Gastrocnemius medialis (tissue), 4 donors: ENCODE data around the gene SLC34A3. TPM values are rescaled to one million over a fixed set of nuclear protein-coding genes. Genes with fewer than 3 reads are reported as not detected.
"Not testable (repeated sequence)": the region's sequence is repeated elsewhere in the genome, so short reads cannot be mapped to it uniquely, and the experiment has no call there.

Source experiments
- ATAC-seq, 2 donors: fragments of 150-250 bp; one replicate each; pipeline ENCODE4 v1.9.1; 2016
- DNase-seq, 2 donors: peaks; one replicate each; pipeline ENCODE4 v3.0.0-alpha.2; 2019
- H3K27ac ChIP-seq, 4 donors: fragments of 200-600 bp; sonication (generic); 1 replicate in 1 of 4; 2 replicates in 3 of 4; pipeline ENCODE4 v1.5.1; 2016 to 2018; ENCODE audit warnings: mild to moderate bottlenecking in 2 of 4, moderate library complexity in 1 of 4
- H3K27me3 ChIP-seq, 3 donors: fragments of 200-600 bp; sonication (generic) in 2 of 3; 1 replicate in 1 of 3; 2 replicates in 2 of 3; pipeline versions ENCODE4 v1.5.1 to v1.6.0; 2016 to 2019; ENCODE audit warnings: mild to moderate bottlenecking in 1 of 3, moderate library complexity in 1 of 3
- H3K36me3 ChIP-seq, 2 donors: fragments of 200-600 bp; sonication (generic) in 1 of 2; one replicate each; pipeline ENCODE4 v1.5.1; 2017 to 2018
- H3K4me1 ChIP-seq, 2 donors: fragments of 200-600 bp; sonication (generic) in 1 of 2; one replicate each; pipeline ENCODE4 v1.5.1; 2016 to 2017; ENCODE audit warnings: mild to moderate bottlenecking in 2 of 2
- H3K4me3 ChIP-seq, 4 donors: fragments of 200-600 bp; sonication (generic) in 3 of 4; 1 replicate in 1 of 4; 2 replicates in 3 of 4; pipeline ENCODE4 v1.5.1; 2016 to 2019; ENCODE audit warnings: mild to moderate bottlenecking in 2 of 4
- H3K9me3 ChIP-seq, 3 donors: fragments of 200-600 bp; sonication (generic) in 2 of 3; 1 replicate in 1 of 3; 2 replicates in 2 of 3; pipeline ENCODE4 v1.5.1; 2016 to 2019
- CTCF ChIP-seq, 5 experiments: fragments of 450-650 bp in 3 of 5; fragments of 200-600 bp in 2 of 5; sonication (generic) in 2 of 5; IDR thresholded peaks in 4 of 5; conservative IDR thresholded peaks in 1 of 5; 1 replicate in 4 of 5; 2 replicates in 1 of 5; pipeline ENCODE4 v1.5.1; 2016 to 2019; ENCODE audit warnings: antibody characterized with exemption in 5 of 5, mild to moderate bottlenecking in 3 of 5, moderate library complexity in 3 of 5
- POLR2A ChIP-seq, 2 donors: fragments of 450-650 bp; IDR thresholded peaks; one replicate each; pipeline ENCODE4 v1.6.1; 2017; ENCODE audit warnings: antibody characterized with exemption in 2 of 2, mild to moderate bottlenecking in 2 of 2, moderate library complexity in 2 of 2
- in situ Hi-C, 4 donors: fragments of 200-750 bp; cut with MboI; loops; one replicate each; pipeline versions ENCODE4 v1.15.0 to v1.8.0; 2017; ENCODE audit warnings: low sequenced_read_pairs in 4 of 4
- intact Hi-C: fragments of 100-400 bp; cut with DNase I; formaldehyde crosslinking; loops from one replicate; pipeline ENCODE4 v1.15.1; 2023; ENCODE audit warnings: low total_unique reads
- total RNA-seq, 4 donors: library from RNA; depleted of rRNA; stranded (reverse); fragments of >200 nt; gene quantifications; one replicate each; pipeline versions ENCODE4 v1.1.0 to v1.2.3, GENCODE V29; 2016

The SLC34A3 gene
- total RNA-seq, 4 donors from 2014 or later: not detected

GRCh38 chr9:137262173-137262908 lies 31.6 kb downstream of the SLC34A3 start:
- intact Hi-C loops: loop anchor here (2.0 kb wide), 1 partner anchor 26 kb away; no protein-coding TSS in a partner anchor
- peak overlapping the region in 2 of 4 donors; percentile 25 to 26 for H3K27ac ChIP-seq
- in situ Hi-C loops, H3K4me1 ChIP-seq, DNase-seq, H3K27me3 ChIP-seq, H3K4me3 ChIP-seq, ATAC-seq, H3K9me3 ChIP-seq: not testable (repeated sequence)
- H3K36me3 ChIP-seq: peaks cover 0 to 47% of the 10 kb centered on the region in 2 donors
- peak; percentile 45 to 67 (median 53) for TF ChIP-seq CTCF (IDR thresholded peaks at IDR 0.05 in 4 of 5, conservative IDR thresholded peaks at IDR 0.05 in 1 of 5)

- no peak overlapping the region for H3K4me3 ChIP-seq
- DNase-seq (no peak), ATAC-seq (no peak)
- no peaks in the 10 kb centered on the region for H3K27me3 ChIP-seq
- no peak overlapping the region for H3K27ac ChIP-seq
- peaks cover 4 to 8% of the 10 kb centered on the region in 2 donors for H3K4me1 ChIP-seq
- in situ Hi-C loops (no loop called here), intact Hi-C loops (loop anchor here (2.0 kb wide), 1 partner anchor 26 kb away; no protein-coding TSS in a partner anchor)
- TF ChIP-seq CTCF (IDR thresholded peaks at IDR 0.05 in 4 of 5, conservative IDR thresholded peaks at IDR 0.05 in 1 of 5): no peak
- no peak for TF ChIP-seq POLR2A (IDR thresholded peaks at IDR 0.05)
- peaks cover 0 to 44% of the 10 kb centered on the region in 2 donors for H3K36me3 ChIP-seq
- no peaks in the 10 kb centered on the region for H3K9me3 ChIP-seq
Observed at GRCh38 chr9:137262909-137263285, 32.2 kb downstream of the SLC34A3 start.

GRCh38 chr9:137263506-137263905 lies 32.8 kb downstream of the SLC34A3 start:
- in situ Hi-C loops: no loop called here
- Histone ChIP-seq H3K4me3 (no peak overlapping the region), H3K36me3 (peaks cover 0 to 39% of the 10 kb centered on the region in 2 donors), H3K27me3 (no peaks in the 10 kb centered on the region), H3K27ac (no peak overlapping the region), H3K4me1 (peaks cover 11 to 14% of the 10 kb centered on the region in 2 donors), H3K9me3 (no peaks in the 10 kb centered on the region)
- ATAC-seq: no peak
- intact Hi-C loops: loop anchor here (2.0 kb wide), 1 partner anchor 27 kb away; no protein-coding TSS in a partner anchor
- TF ChIP-seq CTCF (IDR thresholded peaks at IDR 0.05 in 4 of 5, conservative IDR thresholded peaks at IDR 0.05 in 1 of 5) (no peak), POLR2A (IDR thresholded peaks at IDR 0.05) (no peak)
- no peak for DNase-seq

GRCh38 chr9:137264067-137264466 lies 33.4 kb downstream of the SLC34A3 start:
- peaks cover 15 to 19% of the 10 kb centered on the region in 2 donors for H3K4me1 ChIP-seq
- ATAC-seq (no peak), DNase-seq (no peak)
- in situ Hi-C loops: no loop called here
- no peaks in the 10 kb centered on the region for H3K27me3 ChIP-seq
- intact Hi-C loops: no loop called here
- no peak overlapping the region for H3K27ac ChIP-seq
- H3K9me3 ChIP-seq: no peaks in the 10 kb centered on the region
- peaks cover 0 to 34% of the 10 kb centered on the region in 2 donors for H3K36me3 ChIP-seq
- H3K4me3 ChIP-seq: no peak overlapping the region
- no peak for TF ChIP-seq CTCF (IDR thresholded peaks at IDR 0.05 in 4 of 5, conservative IDR thresholded peaks at IDR 0.05 in 1 of 5)
- TF ChIP-seq POLR2A (IDR thresholded peaks at IDR 0.05): no peak
